ENCODE data around the gene GPR146.
"Not testable (repeated sequence)": the region's sequence is repeated elsewhere in the genome, so short reads cannot be mapped to it uniquely, and the experiment has no call there.

Gene GPR146

DNA sequence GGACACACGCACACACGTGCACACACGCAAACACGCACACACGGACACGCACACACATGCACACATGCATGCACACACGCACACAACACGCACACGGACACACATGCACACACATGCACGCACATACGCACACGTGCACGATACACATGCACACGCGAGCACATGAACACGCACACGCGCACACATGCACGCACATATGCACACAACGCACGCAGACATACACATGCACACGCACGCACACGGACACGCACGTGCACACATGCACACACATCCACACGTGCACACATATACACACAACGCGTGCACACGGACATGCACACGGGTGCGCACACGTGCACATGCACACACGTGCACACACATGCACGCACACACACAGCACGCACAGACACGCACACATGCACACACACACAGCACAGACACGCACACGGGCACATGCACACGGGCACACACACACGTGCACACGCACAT, 26.2 kb downstream of the GPR146 start:
- Mint-ChIP-seq H3K4me1 (no peaks in the 10 kb centered on the region), H3K27ac (no peak overlapping the region), H3K4me3 (no peak overlapping the region), H3K36me3 (no peaks in the 10 kb centered on the region), H3K27me3 (no peaks in the 10 kb centered on the region), H3K9me3 (no peaks in the 10 kb centered on the region)

GRCh38 chr7:1071731-1072254, 27.4 kb downstream of the GPR146 start:
- H3K4me1 Mint-ChIP-seq, result no peaks in the 10 kb centered on the region
- H3K27me3 Mint-ChIP-seq, result no peaks in the 10 kb centered on the region

DNA sequence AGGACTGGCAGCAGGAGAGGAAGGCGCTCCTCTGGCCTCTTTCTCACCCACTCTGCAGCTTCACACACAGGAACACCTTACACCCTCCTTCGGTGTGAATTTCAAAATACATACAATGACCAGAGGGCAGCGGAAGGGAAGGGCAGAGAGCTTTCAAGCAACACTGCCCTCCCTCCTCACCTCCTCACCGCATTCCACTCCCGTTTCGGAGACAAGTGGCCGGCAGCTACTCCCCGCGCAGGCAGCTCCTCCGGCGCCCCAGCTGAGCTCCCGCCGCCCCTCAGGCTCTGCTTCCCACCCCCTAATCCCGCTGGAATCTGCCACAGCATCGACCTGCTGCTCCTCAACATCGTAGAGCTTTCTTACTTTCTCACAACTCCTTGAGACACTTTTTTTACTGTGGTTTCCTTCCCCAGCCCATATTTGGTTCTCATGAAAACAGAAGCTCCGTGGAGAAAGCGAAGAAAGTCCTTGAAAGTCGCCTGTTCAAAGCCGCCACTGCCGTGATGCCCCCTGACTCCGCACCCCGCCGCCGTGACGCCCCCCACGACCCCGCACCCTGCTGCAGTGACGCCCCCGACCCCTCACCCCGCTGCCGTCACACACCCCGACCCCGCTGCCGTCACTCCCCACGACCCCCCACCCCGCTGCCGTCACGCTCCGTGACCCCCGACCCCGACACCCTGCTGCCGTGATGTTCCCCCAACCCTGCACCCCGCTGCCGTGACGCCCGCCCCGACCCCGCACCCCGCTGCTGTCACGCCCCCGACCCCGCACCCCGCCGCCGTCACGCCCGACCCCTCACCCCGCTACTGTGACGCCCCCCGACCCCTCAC, 29.0 kb downstream of the GPR146 start:
- no peaks in the 10 kb centered on the region for H3K4me1 Mint-ChIP-seq
- H3K27ac Mint-ChIP-seq, result peak overlapping the region; percentile 30
- H3K9me3 Mint-ChIP-seq, result no peaks in the 10 kb centered on the region
- H3K36me3 Mint-ChIP-seq, result no peaks in the 10 kb centered on the region
- H3K4me3 Mint-ChIP-seq, result no peak overlapping the region
- no peaks in the 10 kb centered on the region for H3K27me3 Mint-ChIP-seq

More at GRCh38 chr7:1071731-1072254, 27.4 kb downstream of the GPR146 start:
- Mint-ChIP-seq H3K9me3 (no peaks in the 10 kb centered on the region), H3K27ac (no peak overlapping the region), H3K36me3 (no peaks in the 10 kb centered on the region), H3K4me3 (no peak overlapping the region)

DNA sequence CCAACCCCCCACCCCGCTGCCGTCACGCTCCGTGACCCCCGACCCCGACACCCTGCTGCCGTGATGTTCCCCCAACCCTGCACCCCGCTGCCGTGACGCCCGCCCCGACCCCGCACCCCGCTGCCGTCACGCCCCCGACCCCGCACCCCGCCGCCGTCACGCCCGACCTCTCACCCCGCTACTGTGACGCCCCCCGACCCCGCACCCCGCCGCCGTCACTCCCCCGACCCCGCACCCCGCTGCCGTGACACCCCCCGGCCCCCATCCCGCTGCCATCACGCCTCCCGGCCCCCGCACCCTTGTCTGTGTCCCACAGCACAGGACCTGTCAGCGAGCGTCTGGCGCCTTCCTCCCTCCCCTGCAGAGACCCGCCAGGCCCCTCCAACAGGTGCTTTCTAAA, 29.7 kb downstream of the GPR146 start:
- H3K4me3 Mint-ChIP-seq, result not testable (repeated sequence)

DNA sequence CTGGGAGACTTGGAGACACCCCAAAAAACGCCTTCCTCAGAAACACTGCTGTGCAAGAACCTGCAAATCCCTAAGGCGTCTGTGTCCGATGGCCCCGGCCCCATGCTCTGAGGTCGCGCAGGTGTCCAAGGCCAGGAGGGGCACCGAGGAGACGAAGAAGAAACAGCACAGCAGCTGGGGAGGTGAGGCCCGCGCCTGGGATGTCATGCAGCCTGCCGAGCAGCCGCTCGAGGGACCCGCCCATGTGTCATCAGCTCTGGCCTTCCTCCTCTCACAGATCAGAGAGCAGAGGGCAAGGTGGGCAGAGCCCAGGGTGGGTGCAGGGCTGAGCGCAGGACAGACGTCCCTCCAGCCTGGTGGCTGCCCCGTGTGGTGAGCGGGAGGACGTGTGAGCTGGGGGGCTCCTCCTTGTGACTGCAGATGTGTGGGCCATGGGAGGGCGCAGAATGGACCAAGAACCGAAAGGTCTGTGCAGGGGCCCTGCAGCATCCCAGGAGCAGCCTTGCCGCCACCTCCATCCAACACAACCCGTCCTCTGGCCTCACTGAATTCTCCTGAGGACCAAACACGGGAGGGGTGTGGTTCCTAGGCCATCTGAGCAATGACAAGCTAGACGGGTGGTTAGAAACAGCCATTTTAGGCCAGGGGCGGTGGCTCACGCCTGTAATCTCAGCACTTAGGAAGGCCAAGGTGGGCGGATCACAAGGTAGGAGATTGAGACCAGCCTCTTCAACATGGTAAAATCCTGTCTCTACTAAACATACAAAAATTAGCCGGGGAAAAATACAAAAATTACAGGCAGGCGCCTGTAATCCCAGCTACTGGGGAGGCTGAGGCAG, 30.5 kb downstream of the GPR146 start:
- H3K27me3 Mint-ChIP-seq, result no peaks in the 10 kb centered on the region
- no peak overlapping the region for H3K27ac Mint-ChIP-seq
- H3K9me3 Mint-ChIP-seq, result no peaks in the 10 kb centered on the region
- no peak overlapping the region for H3K4me3 Mint-ChIP-seq
- H3K4me1 Mint-ChIP-seq, result no peaks in the 10 kb centered on the region
- no peaks in the 10 kb centered on the region for H3K36me3 Mint-ChIP-seq

More for the DNA sequence above, 29.7 kb downstream of the GPR146 start:
- not testable (repeated sequence) for H3K27me3 Mint-ChIP-seq, H3K27ac Mint-ChIP-seq, H3K4me1 Mint-ChIP-seq, H3K36me3 Mint-ChIP-seq, H3K9me3 Mint-ChIP-seq

- Mint-ChIP-seq H3K36me3 (no peaks in the 10 kb centered on the region), H3K4me1 (no peaks in the 10 kb centered on the region), H3K27me3 (no peaks in the 10 kb centered on the region), H3K9me3 (no peaks in the 10 kb centered on the region), H3K27ac (no peak overlapping the region), H3K4me3 (no peak overlapping the region)
These were observed 32.1 kb downstream of the GPR146 start for GRCh38 chr7:1076184-1077072.

DNA sequence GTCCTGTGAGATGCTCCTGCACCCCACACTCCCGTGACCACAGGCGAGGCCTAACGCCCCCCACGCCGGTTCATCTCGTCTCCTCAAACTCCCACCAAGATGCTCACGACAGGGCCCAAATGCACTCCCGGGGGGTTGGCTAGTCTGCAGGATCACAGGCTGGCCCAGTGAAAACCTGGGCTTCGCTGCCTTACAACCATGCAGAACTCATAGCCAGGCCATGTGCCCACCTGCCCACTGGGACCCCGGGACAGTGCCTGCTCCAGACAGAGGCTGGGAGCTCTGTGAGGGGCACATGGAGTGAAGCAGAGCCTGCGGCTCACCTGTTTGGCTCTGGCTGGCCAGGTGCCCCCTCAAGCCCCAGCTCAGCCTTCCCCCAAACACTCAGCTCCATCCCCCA, 34.2 kb downstream of the GPR146 start:
- Mint-ChIP-seq H3K9me3 (no peaks in the 10 kb centered on the region), H3K27me3 (no peaks in the 10 kb centered on the region), H3K27ac (no peak overlapping the region), H3K4me3 (no peak overlapping the region), H3K36me3 (no peaks in the 10 kb centered on the region), H3K4me1 (no peaks in the 10 kb centered on the region)

- Mint-ChIP-seq H3K4me1 (no peaks in the 10 kb centered on the region), H3K27me3 (no peaks in the 10 kb centered on the region), H3K27ac (no peak overlapping the region), H3K9me3 (no peaks in the 10 kb centered on the region), H3K4me3 (no peak overlapping the region), H3K36me3 (no peaks in the 10 kb centered on the region)
These were observed 34.6 kb downstream of the GPR146 start for GRCh38 chr7:1078985-1079384.

GRCh38 chr7:1079546-1079945, 35.2 kb downstream of the GPR146 start:
- Mint-ChIP-seq H3K9me3 (no peaks in the 10 kb centered on the region), H3K27ac (no peak overlapping the region), H3K4me3 (no peak overlapping the region), H3K36me3 (no peaks in the 10 kb centered on the region), H3K27me3 (no peaks in the 10 kb centered on the region), H3K4me1 (no peaks in the 10 kb centered on the region)

DNA sequence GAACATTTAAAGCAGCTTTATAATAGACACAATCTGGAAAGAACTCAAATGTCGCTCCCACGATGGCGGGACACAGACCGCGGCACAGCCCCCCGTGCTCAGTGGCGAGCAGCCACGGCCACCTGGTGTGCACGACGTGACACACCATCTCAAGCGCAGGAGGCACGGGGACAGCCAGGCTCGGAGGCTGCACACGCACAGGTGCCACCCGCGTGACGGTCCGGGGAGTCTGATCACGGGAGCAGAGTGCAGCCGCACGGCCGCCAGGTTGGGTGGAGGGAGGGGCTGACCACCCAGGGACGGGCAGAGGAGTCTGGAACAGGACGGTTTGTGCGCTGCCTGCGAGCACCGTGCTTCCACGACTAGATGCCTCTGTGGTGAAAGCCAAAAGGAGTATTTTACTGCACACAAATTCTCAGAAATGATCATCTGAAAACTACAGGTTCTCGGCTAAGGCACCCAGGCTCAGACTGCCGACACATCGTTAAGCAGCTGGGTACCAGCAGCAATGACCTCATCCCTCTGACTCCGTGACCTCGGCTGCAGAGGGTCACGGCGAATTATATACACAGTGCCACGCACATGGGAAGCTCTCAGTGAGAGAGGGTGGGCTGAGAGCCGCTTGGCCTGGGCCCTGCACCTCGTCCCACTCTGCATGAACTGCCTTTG, 36.0 kb downstream of the GPR146 start:
- H3K27me3 Mint-ChIP-seq, result no peaks in the 10 kb centered on the region
- H3K27ac Mint-ChIP-seq, result no peak overlapping the region
- no peak overlapping the region for H3K4me3 Mint-ChIP-seq
- no peaks in the 10 kb centered on the region for H3K36me3 Mint-ChIP-seq
- H3K4me1 Mint-ChIP-seq, result no peaks in the 10 kb centered on the region
- H3K9me3 Mint-ChIP-seq, result no peaks in the 10 kb centered on the region

- Mint-ChIP-seq H3K27me3 (no peaks in the 10 kb centered on the region), H3K36me3 (no peaks in the 10 kb centered on the region), H3K27ac (no peak overlapping the region), H3K4me3 (no peak overlapping the region), H3K4me1 (no peaks in the 10 kb centered on the region), H3K9me3 (no peaks in the 10 kb centered on the region)
These were observed 36.5 kb downstream of the GPR146 start for GRCh38 chr7:1080921-1081255.

GRCh38 chr7:1081336-1081735, 37.0 kb downstream of the GPR146 start:
- no peaks in the 10 kb centered on the region for H3K9me3 Mint-ChIP-seq
- H3K36me3 Mint-ChIP-seq, result no peaks in the 10 kb centered on the region
- H3K27ac Mint-ChIP-seq, result no peak overlapping the region
- H3K4me3 Mint-ChIP-seq, result no peak overlapping the region
- H3K4me1 Mint-ChIP-seq, result no peaks in the 10 kb centered on the region
- H3K27me3 Mint-ChIP-seq, result no peaks in the 10 kb centered on the region

- no peaks in the 10 kb centered on the region for H3K9me3 Mint-ChIP-seq
These were observed 37.6 kb downstream of the GPR146 start for GRCh38 chr7:1081931-1082401.

GRCh38 chr7:1083729-1084657, 39.6 kb downstream of the GPR146 start:
- no peak overlapping the region for H3K4me3 Mint-ChIP-seq
- H3K9me3 Mint-ChIP-seq, result no peaks in the 10 kb centered on the region
- peaks cover 13% of the 10 kb centered on the region for H3K4me1 Mint-ChIP-seq
- no peak overlapping the region for H3K27ac Mint-ChIP-seq
- no peaks in the 10 kb centered on the region for H3K27me3 Mint-ChIP-seq
- H3K36me3 Mint-ChIP-seq, result no peaks in the 10 kb centered on the region

More at GRCh38 chr7:1081931-1082401, 37.6 kb downstream of the GPR146 start:
- H3K4me1 Mint-ChIP-seq, result peaks cover 5% of the 10 kb centered on the region
- no peaks in the 10 kb centered on the region for H3K36me3 Mint-ChIP-seq
- no peaks in the 10 kb centered on the region for H3K27me3 Mint-ChIP-seq
- H3K4me3 Mint-ChIP-seq, result no peak overlapping the region
- no peak overlapping the region for H3K27ac Mint-ChIP-seq

Data from activated naive CD4-positive, alpha-beta T cell treated with anti-CD3 and anti-CD28 coated beads, Interleukin-2, amount 50 U/mL, for 24 hours (primary cell).